ENCODE data around the gene GCLM. TPM values are rescaled to one million over a fixed set of nuclear protein-coding genes. Genes with fewer than 3 reads are reported as not detected.
"Not testable (repeated sequence)": the region's sequence is repeated elsewhere in the genome, so short reads cannot be mapped to it uniquely, and the experiment has no call there.

The GCLM gene
- 12.8 and 13.0 TPM in 2 replicates for total RNA-seq
- long read RNA-seq, partial matches to known transcripts = 0 of 1 reads
- long read RNA-seq, other reads (novel, unspliced or antisense) = 0 of 1 reads

- peaks cover 21% of the 10 kb centered on the region for H3K4me1 Mint-ChIP-seq
- peak; percentile 96 for TF ChIP-seq CTCF (conservative IDR thresholded peaks at IDR 0.05)
- H3K36me3 Mint-ChIP-seq (ENCODE audit: low read depth) = peaks cover 2% of the 10 kb centered on the region
- peak within 1 kb of the TSS; percentile 2 for H3K27ac Mint-ChIP-seq (ENCODE audit: unreplicated experiment)
- DNase-seq (ENCODE audit: low read depth, low spot score) = peak; percentile 93
- peaks cover 34% of the 10 kb centered on the region for H3K27me3 Mint-ChIP-seq (ENCODE audit: low read depth)
- H3K9me3 Mint-ChIP-seq = no peaks in the 10 kb centered on the region
- peak within 1 kb of the TSS; percentile 89 for H3K4me3 Mint-ChIP-seq
Measured at GRCh38 chr1:93909146-93910050, at the start of gene GCLM. Gene GCLM (minus strand): TSS chr1:93909430. CDS start chr1:93909163, 267 bp downstream.

- Mint-ChIP-seq H3K4me3 (no peak overlapping the region), H3K27ac (ENCODE audit: unreplicated experiment) (no peak overlapping the region), H3K4me1 (no peaks in the 10 kb centered on the region), H3K9me3 (peaks cover 17% of the 10 kb centered on the region), H3K27me3 (ENCODE audit: low read depth) (peaks cover 9% of the 10 kb centered on the region), H3K36me3 (ENCODE audit: low read depth) (peaks cover 9% of the 10 kb centered on the region)
- no peak for TF ChIP-seq CTCF (conservative IDR thresholded peaks at IDR 0.05)
- DNase-seq (ENCODE audit: low read depth, low spot score) = no peak
Measured at GRCh38 chr1:93958726-93959100, 49.5 kb upstream of the GCLM start.

- no peak for TF ChIP-seq CTCF (conservative IDR thresholded peaks at IDR 0.05)
- H3K27ac Mint-ChIP-seq (ENCODE audit: unreplicated experiment) = no peak overlapping the region
- H3K4me1 Mint-ChIP-seq = no peaks in the 10 kb centered on the region
Measured at GRCh38 chr1:93958032-93958725, 48.9 kb upstream of the GCLM start.

GRCh38 chr1:93955765-93956164, 46.5 kb upstream of the GCLM start:
- DNase-seq (ENCODE audit: low read depth, low spot score) = no peak
- H3K4me3 Mint-ChIP-seq = no peak overlapping the region
- peaks cover 16% of the 10 kb centered on the region for H3K36me3 Mint-ChIP-seq (ENCODE audit: low read depth)
- H3K27ac Mint-ChIP-seq (ENCODE audit: unreplicated experiment) = no peak overlapping the region
- no peaks in the 10 kb centered on the region for H3K4me1 Mint-ChIP-seq
- H3K9me3 Mint-ChIP-seq = peaks cover 24% of the 10 kb centered on the region
- H3K27me3 Mint-ChIP-seq (ENCODE audit: low read depth) = peaks cover 13% of the 10 kb centered on the region
- TF ChIP-seq CTCF (conservative IDR thresholded peaks at IDR 0.05) = no peak

More at GRCh38 chr1:93958032-93958725, 48.9 kb upstream of the GCLM start:
- no peak overlapping the region for H3K4me3 Mint-ChIP-seq
- H3K36me3 Mint-ChIP-seq (ENCODE audit: low read depth) = peaks cover 9% of the 10 kb centered on the region
- H3K9me3 Mint-ChIP-seq = peaks cover 17% of the 10 kb centered on the region
- no peak for DNase-seq (ENCODE audit: low read depth, low spot score)
- peaks cover 9% of the 10 kb centered on the region for H3K27me3 Mint-ChIP-seq (ENCODE audit: low read depth)

- not testable (repeated sequence) for DNase-seq (ENCODE audit: low read depth, low spot score); H3K4me3 Mint-ChIP-seq; H3K27ac Mint-ChIP-seq (ENCODE audit: unreplicated experiment); H3K4me1 Mint-ChIP-seq; H3K36me3 Mint-ChIP-seq (ENCODE audit: low read depth)
- H3K9me3 Mint-ChIP-seq = peaks cover 16% of the 10 kb centered on the region
- H3K27me3 Mint-ChIP-seq (ENCODE audit: low read depth) = peaks cover 11% of the 10 kb centered on the region
Measured at GRCh38 chr1:93947002-93947686, 37.9 kb upstream of the GCLM start.

Measured in neural crest cell (in vitro differentiated cells).